ENCODE results near the gene GAB2.
"Not testable (repeated sequence)": the region's sequence is repeated elsewhere in the genome, so short reads cannot be mapped to it uniquely, and the experiment has no call there.

Gene GAB2

GRCh38 chr11:78370406-78371172, 47.0 kb downstream of the GAB2 start:
- no peak overlapping the region for H3K9ac ChIP-seq (ENCODE audit: low read length)
- H3K4me1 ChIP-seq (ENCODE audit: control insufficient read depth, insufficient read depth, low read length): peaks cover 7% of the 10 kb centered on the region
- no peak overlapping the region for H3K27ac ChIP-seq (ENCODE audit: low read depth, low read length)

DNA sequence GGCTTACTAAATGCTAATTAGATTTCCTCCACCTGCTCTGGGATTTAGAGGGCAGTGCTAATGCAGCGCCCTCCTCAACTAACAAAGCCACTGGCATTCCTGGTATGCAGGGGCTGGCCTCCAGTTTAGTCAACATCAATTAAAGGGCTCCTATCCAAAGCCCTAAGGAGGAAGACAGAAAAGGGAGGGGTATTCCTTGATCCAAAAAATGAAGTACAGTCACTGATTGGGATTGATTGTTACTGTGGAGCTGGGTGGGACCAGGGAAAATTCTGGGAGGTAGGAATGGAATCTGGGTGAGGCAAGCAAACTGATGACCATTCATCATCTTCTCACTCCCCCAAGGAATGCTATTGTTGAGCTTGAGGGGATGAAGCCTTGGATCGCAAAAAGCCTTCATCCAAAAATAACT, 52.2 kb downstream of the GAB2 start:
- H3K4me3 ChIP-seq (ENCODE audit: low read length): no peak overlapping the region

More at GRCh38 chr11:78370406-78371172, 47.0 kb downstream of the GAB2 start:
- Histone ChIP-seq H3K27me3 (ENCODE audit: control insufficient read depth, insufficient read depth, low read length) (no peaks in the 10 kb centered on the region), H3K4me3 (ENCODE audit: low read length) (no peak overlapping the region), H3K36me3 (ENCODE audit: control insufficient read depth, insufficient read depth, low read length) (no peaks in the 10 kb centered on the region)

GRCh38 chr11:78364128-78364751, 53.4 kb downstream of the GAB2 start:
- H3K36me3 ChIP-seq (ENCODE audit: control insufficient read depth, insufficient read depth, low read length): no peaks in the 10 kb centered on the region
- H3K4me3 ChIP-seq (ENCODE audit: low read length): no peak overlapping the region
- no peak overlapping the region for H3K27ac ChIP-seq (ENCODE audit: low read depth, low read length)
- H3K9ac ChIP-seq (ENCODE audit: low read length): no peak overlapping the region
- no peaks in the 10 kb centered on the region for H3K27me3 ChIP-seq (ENCODE audit: control insufficient read depth, insufficient read depth, low read length)
- no peaks in the 10 kb centered on the region for H3K4me1 ChIP-seq (ENCODE audit: control insufficient read depth, insufficient read depth, low read length)

More for the DNA sequence above, 52.2 kb downstream of the GAB2 start:
- no peaks in the 10 kb centered on the region for H3K36me3 ChIP-seq (ENCODE audit: control insufficient read depth, insufficient read depth, low read length)
- no peak overlapping the region for H3K9ac ChIP-seq (ENCODE audit: low read length)
- H3K27ac ChIP-seq (ENCODE audit: low read depth, low read length): no peak overlapping the region
- H3K27me3 ChIP-seq (ENCODE audit: control insufficient read depth, insufficient read depth, low read length): no peaks in the 10 kb centered on the region
- H3K4me1 ChIP-seq (ENCODE audit: control insufficient read depth, insufficient read depth, low read length): no peaks in the 10 kb centered on the region

DNA sequence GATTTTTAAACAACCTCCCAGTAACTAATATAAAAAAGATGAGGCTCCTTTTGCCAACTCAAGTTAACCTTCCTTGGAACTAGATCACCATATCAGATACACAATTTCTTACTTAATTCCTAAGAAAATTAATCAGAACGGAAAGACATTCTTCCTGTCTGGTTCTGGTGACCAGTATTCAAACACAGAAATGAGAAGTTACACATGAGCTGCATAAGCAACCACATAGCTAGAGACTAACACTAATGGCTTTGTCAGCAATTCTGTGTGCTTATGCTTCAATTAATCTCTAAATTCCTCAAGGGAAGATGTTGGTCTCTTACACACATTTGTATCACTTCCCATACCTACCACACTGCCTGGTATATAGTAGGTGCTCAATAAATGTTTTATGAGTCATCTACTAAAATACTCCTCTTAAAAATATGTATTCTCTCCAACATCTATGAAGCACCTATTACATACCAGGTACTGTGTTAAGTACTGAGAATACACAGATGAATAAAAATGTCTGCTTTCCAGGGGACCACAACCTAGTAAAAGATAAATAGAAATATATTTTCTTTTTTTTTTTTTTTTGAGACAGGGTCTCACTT, 54.5 kb downstream of the GAB2 start:
- no peak overlapping the region for H3K4me3 ChIP-seq (ENCODE audit: low read length)
- H3K27me3 ChIP-seq (ENCODE audit: control insufficient read depth, insufficient read depth, low read length): no peaks in the 10 kb centered on the region
- H3K9ac ChIP-seq (ENCODE audit: low read length): no peak overlapping the region
- no peak overlapping the region for H3K27ac ChIP-seq (ENCODE audit: low read depth, low read length)
- H3K36me3 ChIP-seq (ENCODE audit: control insufficient read depth, insufficient read depth, low read length): no peaks in the 10 kb centered on the region
- no peaks in the 10 kb centered on the region for H3K4me1 ChIP-seq (ENCODE audit: control insufficient read depth, insufficient read depth, low read length)

GRCh38 chr11:78361228-78361627, 56.4 kb downstream of the GAB2 start:
- no peaks in the 10 kb centered on the region for H3K4me1 ChIP-seq (ENCODE audit: control insufficient read depth, insufficient read depth, low read length)
- H3K4me3 ChIP-seq (ENCODE audit: low read length): no peak overlapping the region
- H3K9ac ChIP-seq (ENCODE audit: low read length): no peak overlapping the region
- H3K27ac ChIP-seq (ENCODE audit: low read depth, low read length): no peak overlapping the region
- H3K27me3 ChIP-seq (ENCODE audit: control insufficient read depth, insufficient read depth, low read length): no peaks in the 10 kb centered on the region
- no peaks in the 10 kb centered on the region for H3K36me3 ChIP-seq (ENCODE audit: control insufficient read depth, insufficient read depth, low read length)

DNA sequence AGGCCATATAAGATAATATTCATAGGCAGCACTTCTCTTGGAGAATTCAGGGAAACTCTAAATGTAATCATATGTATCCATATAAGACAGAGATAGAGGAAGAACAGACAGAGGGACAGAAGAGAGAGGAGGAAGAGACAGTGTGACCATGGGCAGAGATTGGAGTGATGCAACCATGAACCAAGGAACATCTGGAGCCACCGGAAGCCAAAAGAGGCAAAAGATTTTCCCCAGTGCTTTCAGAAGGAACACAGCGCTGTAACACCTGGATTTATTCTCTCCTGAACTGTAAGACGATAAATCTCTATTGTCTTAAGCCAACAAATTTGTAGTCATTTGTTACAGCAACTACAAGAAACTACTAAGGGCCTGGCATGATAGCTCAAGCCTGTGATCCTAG, 57.7 kb downstream of the GAB2 start:
- Histone ChIP-seq H3K27ac (ENCODE audit: low read depth, low read length) (no peak overlapping the region), H3K4me1 (ENCODE audit: control insufficient read depth, insufficient read depth, low read length) (no peaks in the 10 kb centered on the region), H3K27me3 (ENCODE audit: control insufficient read depth, insufficient read depth, low read length) (no peaks in the 10 kb centered on the region), H3K36me3 (ENCODE audit: control insufficient read depth, insufficient read depth, low read length) (no peaks in the 10 kb centered on the region), H3K9ac (ENCODE audit: low read length) (no peak overlapping the region), H3K4me3 (ENCODE audit: low read length) (no peak overlapping the region)

- not testable (repeated sequence) for H3K4me1 ChIP-seq (ENCODE audit: control insufficient read depth, insufficient read depth, low read length); H3K36me3 ChIP-seq (ENCODE audit: control insufficient read depth, insufficient read depth, low read length); H3K27ac ChIP-seq (ENCODE audit: low read depth, low read length); H3K9ac ChIP-seq (ENCODE audit: low read length); H3K27me3 ChIP-seq (ENCODE audit: control insufficient read depth, insufficient read depth, low read length); H3K4me3 ChIP-seq (ENCODE audit: low read length)
These were observed 59.7 kb downstream of the GAB2 start for GRCh38 chr11:78357924-78358323.

- H3K36me3 ChIP-seq (ENCODE audit: control insufficient read depth, insufficient read depth, low read length); H3K4me1 ChIP-seq (ENCODE audit: control insufficient read depth, insufficient read depth, low read length); H3K27ac ChIP-seq (ENCODE audit: low read depth, low read length); H3K27me3 ChIP-seq (ENCODE audit: control insufficient read depth, insufficient read depth, low read length); H3K9ac ChIP-seq (ENCODE audit: low read length); H3K4me3 ChIP-seq (ENCODE audit: low read length): not testable (repeated sequence)
These were observed 60.2 kb downstream of the GAB2 start for GRCh38 chr11:78357425-78357824.

- H3K27me3 ChIP-seq (ENCODE audit: control insufficient read depth, insufficient read depth, low read length); H3K4me1 ChIP-seq (ENCODE audit: control insufficient read depth, insufficient read depth, low read length); H3K9ac ChIP-seq (ENCODE audit: low read length); H3K27ac ChIP-seq (ENCODE audit: low read depth, low read length); H3K36me3 ChIP-seq (ENCODE audit: control insufficient read depth, insufficient read depth, low read length); H3K4me3 ChIP-seq (ENCODE audit: low read length): not testable (repeated sequence)
These were observed 61.9 kb downstream of the GAB2 start for GRCh38 chr11:78355742-78356141.

DNA sequence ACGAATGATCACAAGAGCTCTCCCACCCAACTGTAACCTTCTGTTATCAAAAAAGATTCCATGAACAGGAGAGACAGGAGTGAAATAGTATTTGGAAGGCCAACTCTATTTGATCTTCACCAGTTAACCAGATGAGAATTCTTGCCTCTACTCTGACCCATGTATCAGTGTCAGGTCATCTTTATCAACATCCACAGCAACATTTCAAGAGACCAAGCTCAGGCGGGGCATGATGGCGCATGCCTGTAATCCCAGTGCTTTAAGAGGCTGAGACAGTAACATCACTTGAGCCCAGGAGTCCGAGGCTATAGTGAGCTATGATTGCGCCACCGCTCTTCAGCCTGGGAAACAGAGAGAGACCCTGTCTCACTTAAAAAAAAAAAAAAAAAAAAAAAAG, 62.3 kb downstream of the GAB2 start:
- H3K9ac ChIP-seq (ENCODE audit: low read length): no peak overlapping the region
- H3K27me3 ChIP-seq (ENCODE audit: control insufficient read depth, insufficient read depth, low read length): no peaks in the 10 kb centered on the region
- H3K36me3 ChIP-seq (ENCODE audit: control insufficient read depth, insufficient read depth, low read length): no peaks in the 10 kb centered on the region
- no peak overlapping the region for H3K4me3 ChIP-seq (ENCODE audit: low read length)
- no peak overlapping the region for H3K27ac ChIP-seq (ENCODE audit: low read depth, low read length)
- no peaks in the 10 kb centered on the region for H3K4me1 ChIP-seq (ENCODE audit: control insufficient read depth, insufficient read depth, low read length)

DNA sequence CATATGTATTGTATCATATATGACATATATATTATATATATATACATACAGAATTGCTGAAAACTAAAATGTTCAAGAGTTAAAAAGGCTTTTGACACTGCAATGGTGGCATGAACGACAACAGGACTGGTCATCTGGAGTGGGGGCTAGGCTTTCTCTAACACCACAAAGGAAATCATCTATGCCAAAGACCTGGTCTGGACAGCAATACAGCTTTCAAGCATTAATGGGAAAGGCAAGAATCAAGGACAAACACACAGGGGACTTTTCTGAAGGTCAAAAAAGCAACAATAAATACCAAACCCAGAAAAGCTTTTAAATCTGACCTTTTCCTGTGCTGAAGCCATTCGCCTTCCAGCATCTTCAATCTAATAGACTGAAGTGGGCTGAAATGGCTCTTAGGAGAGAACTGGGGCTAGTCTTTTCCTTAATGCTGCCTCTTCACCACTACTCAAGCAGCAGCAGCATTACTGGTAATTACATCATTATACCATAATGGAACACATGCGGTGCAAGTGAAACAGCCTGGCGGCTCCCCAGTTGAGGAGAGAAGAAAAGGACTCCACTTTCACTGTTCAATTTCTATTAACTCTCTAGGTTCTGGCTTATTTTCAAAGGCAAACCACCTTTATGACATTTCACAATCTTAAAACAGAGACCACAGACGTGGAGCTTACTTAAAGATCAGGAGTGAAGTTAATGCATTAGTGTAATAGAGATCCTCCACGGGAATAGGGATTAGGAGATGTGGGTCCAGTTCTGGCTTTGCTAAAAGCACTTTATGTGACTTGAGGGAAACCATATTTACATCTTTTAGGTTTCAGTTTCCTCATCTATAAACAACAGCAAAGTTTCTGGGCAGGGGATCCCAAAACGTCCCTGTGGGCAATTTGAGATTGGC, 63.0 kb downstream of the GAB2 start:
- no peaks in the 10 kb centered on the region for H3K36me3 ChIP-seq (ENCODE audit: control insufficient read depth, insufficient read depth, low read length)
- no peaks in the 10 kb centered on the region for H3K4me1 ChIP-seq (ENCODE audit: control insufficient read depth, insufficient read depth, low read length)
- no peak overlapping the region for H3K9ac ChIP-seq (ENCODE audit: low read length)
- H3K4me3 ChIP-seq (ENCODE audit: low read length): no peak overlapping the region
- no peaks in the 10 kb centered on the region for H3K27me3 ChIP-seq (ENCODE audit: control insufficient read depth, insufficient read depth, low read length)
- H3K27ac ChIP-seq (ENCODE audit: low read depth, low read length): no peak overlapping the region
